NCI-H1092 treated with DMSO at 0.1 percent for 48 hours (cell line): ENCODE measurements around the gene IKZF1.

Source experiments
- DNase-seq: peaks from one replicate; lab custom pipeline; 2025; lab: John Stamatoyannopoulos, UW

IKZF1 gene

DNA sequence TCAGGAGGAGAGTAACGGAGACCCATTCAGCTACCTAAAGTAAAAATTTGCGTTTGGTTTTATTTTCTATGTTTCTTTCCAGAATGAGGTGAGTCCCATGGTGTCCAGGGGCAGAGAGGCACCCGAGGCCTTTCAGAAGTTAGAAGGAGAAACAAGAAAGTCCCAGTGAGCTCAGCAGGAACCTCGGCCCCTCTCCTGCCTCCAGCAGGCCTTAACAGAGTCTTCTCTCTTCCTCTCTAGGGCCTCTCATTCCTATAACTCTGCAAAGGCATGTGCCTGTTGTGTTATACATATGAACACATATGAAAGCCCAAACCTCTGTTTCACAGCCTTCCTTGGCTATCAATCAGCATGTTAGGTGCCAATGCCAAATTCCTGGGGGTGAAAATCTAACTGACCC, 20.8 kb upstream of the IKZF1 start:
- DNase-seq = no peak

DNA sequence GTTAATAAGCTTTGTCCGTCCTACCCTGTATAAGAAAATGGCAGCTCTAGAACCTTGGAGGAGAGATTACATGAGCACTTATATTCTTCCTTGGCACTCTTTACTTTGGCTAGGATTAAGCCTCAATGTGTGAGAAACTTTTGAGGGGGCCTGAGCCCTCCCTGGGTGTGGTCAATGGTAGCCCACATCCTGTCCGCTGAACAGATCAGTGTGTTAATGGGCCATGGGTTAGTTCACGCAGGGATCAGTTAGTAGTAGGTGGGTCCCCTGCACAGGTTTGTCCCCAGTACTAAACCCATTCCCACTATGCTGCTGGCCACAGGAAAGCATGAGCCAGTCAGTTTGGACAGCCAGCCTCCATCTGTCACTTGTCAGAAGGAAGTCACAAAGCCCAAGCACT, 20.2 kb upstream of the IKZF1 start:
- no peak for DNase-seq

DNA sequence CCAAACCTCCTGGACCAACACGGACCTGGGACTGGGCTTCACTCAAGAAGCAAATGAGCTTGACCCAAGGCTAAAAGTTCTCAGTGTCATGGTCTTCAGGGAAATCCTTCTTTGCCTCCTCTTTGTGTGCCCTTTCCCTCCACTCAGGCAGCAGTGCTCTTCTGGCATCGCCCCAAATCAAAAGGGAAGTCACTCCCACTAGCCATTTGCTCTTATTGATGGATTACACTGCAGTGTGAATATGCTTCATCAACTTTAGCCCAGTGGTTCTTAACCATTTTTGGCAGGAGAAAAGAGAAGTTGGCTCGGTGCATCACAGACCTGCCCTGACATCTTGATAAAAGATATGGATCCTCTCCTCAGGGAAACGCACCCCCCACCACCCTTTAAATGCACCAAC, 19.2 kb upstream of the IKZF1 start:
- no peak for DNase-seq

DNA sequence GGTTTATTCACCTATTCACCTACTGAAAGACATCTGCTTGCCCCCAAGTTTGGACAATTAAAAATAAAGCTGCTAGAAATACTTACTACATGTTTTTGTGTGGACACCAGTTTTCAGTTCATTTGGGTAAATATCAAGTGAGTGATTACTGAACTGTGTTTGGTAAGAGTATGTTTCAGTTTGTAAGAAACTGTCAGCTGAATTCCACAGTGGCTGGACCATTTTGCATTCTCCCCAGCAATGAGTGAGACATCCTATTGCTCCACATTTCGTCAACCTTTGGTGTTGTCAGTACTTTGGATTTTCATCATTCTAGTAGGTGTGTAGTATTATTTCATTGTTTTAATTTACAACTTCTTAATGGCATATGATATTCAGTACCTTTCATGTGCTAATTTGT, 17.4 kb upstream of the IKZF1 start:
- no peak for DNase-seq

DNA sequence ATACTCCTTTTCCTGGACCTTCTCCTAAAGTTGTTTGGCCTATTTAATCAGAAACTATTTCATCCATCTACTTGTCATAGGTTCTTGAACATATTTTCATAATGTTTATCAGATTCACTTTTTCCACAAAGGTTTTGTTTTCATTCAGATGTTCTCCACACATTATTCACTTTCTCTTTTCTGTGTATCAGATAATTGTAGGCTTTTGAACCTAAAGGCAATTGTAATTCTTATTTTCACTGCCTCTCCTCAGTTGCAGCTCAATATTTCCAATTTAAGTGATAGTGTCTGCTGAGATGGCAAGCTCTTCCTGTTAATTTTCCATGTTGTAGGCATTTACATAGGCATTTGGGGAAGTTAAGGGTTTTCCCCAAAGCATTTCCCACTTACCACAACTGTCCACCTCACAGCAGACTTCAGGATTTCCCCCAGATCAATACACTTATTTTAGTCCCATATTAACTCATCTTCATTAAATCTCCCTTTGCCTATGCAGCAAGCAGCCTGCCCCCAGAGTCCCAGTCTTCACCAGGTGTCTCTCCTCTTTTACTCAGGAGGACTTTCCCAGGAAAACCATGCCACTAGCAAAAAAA, 12.3 kb upstream of the IKZF1 start:
- no peak for DNase-seq

DNA sequence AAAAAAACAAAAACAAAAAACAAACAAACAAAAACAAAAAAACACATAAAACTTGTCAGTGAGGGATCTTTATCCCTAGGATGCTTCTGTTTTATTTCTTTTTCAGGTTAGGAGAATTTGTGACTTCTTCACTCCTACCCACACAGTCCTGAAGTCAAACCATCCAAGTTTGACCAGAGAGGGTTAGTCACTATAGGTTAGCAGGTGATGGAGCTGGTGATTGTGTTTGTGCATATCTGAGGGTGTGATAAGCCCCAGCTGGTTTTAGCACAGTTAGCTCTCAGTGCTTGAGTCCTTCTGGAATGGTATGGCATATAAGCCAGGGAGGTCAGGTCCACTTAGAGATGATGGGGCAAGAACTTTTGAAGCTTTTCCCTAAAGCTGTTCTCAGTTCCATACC, 11.8 kb upstream of the IKZF1 start:
- no peak for DNase-seq

DNA sequence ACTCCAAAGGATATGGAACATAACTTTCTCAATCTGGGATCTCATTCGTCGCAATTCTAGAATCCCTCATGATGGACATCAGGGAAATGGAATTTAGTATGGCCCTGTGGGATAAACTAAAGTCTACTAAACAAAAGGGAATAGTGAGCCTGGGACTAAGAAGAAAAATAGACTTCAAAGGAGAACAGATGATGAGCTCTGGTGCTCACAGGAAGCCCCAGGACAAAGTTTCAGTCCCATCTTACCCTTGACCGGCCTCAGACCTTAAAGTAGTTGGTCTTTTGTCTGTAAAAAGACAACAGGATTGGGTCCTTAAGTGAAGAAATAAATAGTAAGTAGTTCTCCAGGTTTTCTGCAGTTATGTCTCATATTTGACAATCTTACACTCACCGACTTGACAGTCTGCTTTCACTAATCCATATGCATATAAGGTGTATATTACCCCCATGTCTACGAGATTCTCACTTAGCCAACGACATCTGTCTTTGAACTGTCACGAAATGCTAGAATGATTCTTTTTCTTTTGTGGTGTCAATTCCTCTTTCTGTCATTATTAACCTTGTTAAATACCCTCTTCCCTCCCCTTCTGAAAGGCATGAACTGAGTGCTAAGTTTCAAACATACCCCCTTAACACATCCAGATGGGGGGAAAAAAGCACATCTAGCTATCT, 10.9 kb upstream of the IKZF1 start:
- DNase-seq = no peak

DNA sequence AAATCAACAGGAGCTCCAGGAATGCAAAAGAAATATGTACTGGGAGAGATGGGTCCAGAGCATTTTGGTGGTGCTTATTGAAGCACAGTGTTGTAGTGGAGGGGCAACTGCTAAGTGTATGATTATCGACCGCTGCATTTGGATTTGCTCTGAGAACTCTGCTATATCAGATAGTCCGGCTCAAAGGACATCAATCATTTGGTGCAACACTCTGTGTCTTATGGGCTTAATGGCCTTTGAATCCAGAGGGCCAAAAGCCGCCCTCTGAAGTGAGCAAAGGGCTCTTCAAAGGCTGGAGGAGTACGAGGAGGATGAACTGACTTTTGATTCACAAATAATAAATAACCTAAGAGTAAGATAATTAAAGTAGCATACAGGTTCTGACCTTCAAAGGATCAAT, 9.4 kb upstream of the IKZF1 start:
- DNase-seq = no peak

DNA sequence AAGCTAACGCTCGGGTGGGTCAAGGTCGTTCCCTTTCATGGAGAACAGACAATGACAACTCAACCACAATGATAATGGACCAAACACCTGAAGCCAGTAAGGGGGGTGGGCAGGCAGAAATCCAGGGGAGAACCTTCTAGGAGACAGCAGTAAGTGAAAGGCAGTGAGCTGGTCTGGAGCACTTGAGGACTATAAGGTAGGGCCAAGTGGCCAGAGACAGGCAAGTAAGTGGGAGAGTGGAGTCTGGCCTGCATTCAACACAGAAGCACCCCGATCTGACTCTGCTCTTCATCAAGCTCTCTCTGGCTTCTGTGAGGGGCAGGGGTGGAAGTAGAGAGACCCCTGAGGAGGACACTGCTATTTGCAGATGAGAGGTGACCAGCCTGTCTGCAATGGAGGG, 7.7 kb upstream of the IKZF1 start:
- no peak for DNase-seq

DNA sequence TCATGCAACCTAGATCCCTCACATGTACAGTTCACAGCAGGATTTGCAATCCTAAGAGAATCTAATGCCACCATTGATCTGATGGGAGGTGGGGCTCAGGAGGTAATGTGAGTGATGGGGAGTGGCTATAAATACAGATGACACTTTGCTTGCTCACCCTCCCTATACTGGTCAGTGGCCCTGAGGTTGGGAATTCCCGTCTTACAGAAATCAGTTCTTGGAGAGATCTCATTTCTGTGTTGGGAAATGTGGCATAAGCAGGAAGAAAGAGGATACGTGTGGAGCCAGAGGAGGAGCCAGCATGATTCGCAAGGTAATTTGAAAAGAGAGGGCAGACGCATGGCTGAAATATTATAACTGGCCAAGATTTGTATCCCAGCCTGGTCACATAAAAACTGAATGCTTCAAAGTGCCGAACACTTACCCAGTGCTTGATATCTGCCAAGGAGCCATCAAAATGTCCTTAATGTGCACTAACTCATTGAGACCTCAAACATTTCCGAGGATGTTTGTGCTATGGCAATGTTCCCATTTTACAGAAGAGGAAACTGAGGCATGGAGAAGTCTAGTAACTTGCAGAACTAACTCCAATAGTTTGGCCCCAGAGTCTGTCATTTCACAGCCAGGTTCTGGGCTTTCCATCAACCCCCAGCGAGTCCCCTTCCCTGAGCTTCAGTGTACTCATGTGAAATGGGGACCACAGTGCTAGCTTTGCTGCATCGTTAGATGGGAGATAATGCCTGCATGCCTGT, 5.5 kb upstream of the IKZF1 start:
- DNase-seq = no peak

DNA sequence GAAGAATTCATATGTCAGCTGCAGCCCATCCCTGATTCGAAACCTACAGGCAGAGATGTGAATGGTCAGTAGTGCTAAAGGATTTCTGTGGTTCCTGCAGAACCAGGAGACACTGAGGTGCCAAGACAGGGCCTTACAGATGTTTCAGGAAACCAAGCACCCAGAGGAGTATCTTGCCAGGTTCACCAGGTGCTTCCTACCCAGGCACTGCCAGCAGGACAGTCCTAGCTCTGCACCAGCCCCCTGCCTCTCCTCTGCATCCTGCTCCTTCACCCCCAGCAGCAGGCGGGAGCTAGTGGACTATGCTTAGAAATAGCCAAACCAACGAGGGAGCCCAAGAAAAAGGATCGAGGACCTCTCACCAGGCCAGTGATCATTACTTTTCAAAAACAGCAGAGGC, 4.2 kb upstream of the IKZF1 start:
- no peak for DNase-seq

DNA sequence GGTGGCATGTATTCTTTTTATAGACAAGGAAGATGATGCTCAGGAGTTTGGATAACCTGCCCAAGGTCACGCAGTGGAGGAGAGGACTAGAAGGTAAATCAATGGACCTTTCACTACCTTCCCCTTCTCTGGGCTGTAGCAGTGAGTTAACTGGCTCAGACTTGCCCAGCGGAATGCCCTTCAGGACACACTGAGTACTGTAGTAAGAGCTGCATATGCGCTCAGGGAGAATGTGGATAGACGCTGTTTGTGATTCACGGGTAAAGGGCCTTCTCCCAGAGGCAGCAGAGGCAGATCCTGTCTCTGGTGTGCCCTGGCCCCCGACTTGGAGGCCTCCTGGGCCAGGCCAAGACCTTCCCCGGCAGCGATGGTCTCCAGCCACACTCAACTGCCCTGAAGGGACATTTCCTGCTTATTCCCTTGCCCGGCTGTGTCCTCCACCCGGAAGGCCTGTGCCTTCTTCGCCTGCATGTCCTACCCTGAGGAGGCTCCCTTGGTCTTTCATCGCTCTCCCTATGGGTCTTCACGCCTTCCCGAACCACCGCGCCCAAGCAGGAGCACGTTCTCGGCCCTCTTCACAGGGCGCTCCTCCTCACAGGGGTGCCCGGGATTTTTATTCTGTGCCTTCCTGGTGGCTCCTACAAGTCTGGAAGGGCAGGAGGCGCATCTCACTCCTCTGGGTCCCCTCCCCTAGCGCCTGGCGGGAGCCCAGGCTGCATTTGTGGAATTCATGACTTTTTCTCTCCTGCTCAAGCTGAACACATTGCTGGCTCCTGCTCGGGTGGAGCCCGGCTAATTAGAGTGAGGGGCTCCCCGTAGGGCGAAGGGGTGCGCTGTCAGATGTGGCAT, 1.8 kb upstream of the IKZF1 start:
- no peak for DNase-seq

DNA sequence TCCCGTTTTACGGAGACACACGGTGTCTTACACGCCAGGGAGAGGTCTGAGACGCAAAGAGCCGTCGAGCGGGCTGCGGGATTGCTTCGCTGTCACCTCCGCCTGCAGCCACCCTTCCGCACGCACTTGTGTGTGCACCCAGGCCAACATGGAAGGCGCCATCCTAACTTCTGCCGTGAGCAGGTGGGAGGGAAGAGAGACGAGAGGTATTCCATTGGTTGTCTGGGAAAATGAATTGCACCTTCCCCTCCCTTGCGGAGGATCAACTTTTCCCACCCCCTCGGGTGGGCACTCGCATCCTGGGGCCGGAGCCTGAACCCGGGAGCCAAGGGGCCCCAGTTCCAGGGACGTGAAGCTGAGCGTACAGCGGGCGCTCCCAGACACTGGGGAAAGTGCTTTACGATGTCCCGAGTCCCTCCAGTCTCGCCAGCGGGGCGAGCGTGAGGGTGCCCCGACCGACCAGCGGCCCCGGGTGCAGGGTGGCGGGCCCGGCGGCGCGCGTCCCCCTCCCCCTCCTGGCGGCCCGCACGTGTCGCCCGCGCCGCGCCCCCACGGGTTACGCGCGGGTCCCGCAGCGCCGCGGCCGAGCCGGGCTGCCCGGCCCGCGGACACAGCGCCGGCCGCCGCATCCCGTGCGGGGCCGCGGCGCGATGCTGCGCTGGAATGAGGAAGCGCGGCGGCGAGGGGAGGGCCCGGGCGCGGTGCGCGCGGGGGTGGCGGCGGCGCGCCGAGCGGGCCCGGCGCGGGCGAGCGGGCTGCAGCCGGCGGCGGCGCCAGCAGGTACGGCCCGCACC, 984 bp upstream of the IKZF1 start:
- DNase-seq = no peak

DNA sequence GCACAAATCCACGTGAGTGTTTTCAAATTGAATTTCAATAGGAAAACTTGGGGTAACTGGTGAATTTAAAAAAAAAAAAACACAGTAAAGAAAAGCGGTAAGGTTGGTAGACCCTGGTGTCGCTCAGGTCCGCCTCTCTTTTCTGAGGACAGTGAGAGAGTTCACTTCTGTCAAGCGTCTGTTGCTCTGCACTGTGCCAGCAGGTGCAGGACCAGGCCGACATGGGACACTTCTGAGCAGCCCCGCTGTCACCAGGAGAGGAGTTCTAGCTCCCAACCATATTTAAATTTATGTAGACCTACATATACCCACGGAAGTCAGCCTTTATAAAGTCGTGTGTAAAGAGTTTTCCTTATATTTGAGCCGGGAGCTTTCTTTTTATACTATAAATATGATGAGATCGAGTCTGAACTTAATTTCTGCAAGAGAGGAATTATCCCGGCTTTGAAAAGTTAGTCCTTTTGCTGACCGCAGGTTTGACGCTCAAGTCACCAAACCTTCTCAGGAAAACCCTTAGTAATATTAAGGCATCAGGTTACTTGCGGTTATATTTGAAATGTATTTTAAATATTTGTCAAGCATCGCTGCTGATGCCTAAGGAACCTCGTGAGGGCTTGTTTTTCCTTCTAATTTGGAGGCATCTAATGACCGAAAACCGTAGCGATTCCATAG, 531 bp downstream of the IKZF1 start:
- DNase-seq = no peak

DNA sequence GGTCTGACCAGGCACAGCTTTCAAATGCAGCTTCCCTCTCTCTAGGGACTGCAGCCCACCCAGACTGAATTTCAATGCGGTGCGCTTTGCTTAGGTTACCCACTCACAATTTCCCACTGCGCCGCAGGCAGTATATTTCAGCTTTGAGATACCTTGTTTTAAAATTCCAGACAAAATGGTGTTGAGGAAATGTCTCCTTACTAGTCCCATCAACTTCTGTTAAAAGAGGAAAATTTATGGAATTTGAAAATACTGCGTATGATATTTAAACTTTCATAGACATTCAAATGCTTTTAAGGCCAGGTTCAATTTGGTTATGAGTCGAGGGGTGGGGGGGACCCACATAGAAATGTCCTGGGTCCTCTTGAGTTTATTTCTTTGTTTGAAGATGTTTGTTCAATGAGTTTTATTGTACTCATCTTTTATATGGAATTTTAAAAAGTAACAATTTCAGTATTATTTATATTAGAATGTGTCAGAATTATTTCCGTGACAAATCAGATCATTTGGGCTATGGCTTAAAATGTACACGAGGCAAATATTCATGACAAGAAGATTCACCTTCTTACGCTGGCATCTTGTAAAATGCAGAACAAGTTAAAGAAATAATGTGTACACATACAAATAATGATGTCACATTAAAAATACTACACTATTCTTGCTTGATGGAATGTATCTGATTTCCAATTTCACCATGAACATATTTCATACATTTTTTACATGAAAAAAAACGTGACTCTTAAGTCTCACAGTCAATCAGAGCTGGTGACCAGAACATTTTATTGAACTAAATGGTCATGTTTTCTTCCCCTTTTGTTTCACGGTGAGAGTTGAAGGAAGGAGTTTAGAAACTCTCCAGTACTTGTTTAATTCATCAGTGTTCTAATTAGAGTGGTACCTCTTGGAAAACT, 1.3 kb downstream of the IKZF1 start:
- no peak for DNase-seq

DNA sequence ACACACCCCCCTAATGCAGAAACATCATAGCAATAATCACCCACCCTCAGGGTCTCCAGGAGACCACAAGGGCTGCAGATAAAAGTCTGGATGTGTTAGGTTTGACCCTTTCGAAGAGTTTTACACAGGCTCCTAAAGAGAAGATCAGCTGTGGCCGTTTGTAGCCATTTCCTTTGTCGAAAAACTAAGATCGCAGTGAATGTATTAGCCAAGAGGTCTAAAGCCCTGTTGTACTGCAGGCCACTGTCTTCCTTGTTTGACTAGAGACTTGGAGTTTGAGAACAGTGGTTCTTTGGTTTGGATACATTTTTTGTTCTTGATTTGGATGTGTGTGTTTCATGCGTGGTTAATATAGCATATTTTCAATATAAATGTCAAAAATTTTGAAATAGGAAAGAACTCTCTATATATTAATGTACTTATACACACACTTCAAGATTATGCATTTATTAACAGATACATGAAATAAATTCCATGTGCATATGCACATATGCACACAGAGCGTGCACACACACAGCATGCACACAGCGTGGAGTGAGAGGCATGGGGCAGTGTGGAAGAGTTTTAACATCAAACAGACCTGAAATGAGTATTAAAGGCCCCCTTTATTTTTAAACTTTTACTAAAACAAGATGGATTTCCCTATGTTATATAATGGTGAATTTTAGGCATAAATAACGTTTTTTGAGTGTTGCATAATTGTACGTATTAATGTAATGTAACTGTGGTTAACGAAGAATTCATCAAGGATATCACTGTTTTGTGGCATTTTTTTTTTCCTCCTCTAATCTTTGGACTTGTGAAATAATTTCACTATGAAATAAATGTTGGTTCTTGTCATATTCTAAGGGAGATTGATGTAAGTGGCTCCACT, 2.2 kb downstream of the IKZF1 start:
- no peak for DNase-seq

DNA sequence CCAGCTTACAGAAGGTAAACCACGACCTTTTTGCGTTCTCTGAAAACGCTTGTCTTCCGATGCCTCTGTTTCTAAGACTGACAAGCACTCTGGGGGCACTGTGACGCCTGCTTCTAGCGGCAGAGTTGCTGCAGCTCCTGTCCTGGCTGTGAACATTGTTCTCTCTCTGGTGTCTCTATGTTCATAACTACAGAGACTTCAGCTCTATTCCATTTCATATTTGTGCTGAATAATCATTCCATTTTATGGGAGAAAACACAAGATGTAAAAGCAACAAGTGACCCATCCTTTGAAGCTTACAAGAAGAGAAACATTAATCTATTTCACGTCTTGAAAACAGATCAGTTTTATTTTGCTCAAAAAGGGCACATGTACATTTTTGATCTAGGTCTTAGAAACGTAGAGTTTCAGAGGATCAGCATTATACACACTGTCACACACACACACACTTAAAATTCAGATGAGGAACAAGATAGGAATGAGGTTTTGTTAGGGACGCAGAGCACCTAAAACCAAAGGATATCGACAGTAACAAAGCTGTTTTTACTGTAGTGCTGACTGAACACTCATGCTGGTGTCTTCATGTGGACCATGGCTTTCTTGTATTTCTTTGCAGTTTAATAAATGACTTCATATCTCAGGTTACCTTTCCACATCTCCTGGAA, 3.0 kb downstream of the IKZF1 start:
- no peak for DNase-seq

DNA sequence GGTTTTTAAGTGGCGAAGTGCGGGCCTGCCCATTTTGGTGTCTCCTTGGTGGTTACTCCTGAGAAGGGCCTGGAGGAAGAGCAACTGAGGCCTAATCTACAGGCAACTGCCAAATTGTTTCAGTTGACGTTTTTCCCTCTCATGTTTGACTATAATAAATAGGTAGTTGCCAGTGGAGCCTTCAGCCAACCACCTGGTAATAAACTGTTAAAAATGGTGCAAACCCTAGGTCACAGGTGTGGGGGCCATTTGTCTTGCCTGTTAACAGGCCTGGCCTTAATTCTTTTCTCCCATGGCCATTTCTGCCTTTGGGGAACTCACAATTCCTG, 3.7 kb downstream of the IKZF1 start:
- DNase-seq = no peak
